H9 (cell line): ENCODE data around the gene NUDT14. TPM values are rescaled to one million over a fixed set of nuclear protein-coding genes. Genes with fewer than 3 reads are reported as not detected.
A peak's percentile ranks its signal among the peaks of the same experiment; 100 is the strongest.

ENCODE experiments used
- DNase-seq: peaks from one replicate; pipeline ENCODE4 v3.0.0-alpha.2; 2017
- H2AFZ ChIP-seq: one replicate; pipeline ENCODE4 v1.6.1; 2013; ENCODE audit warnings: mild to moderate bottlenecking, low read length, control low read depth, moderate library complexity
- H2AK5ac ChIP-seq: 2 replicates; pipeline ENCODE4 v1.6.1; 2013; ENCODE audit warnings: low read length, control low read depth, mixed read lengths; ENCODE audit not compliant: insufficient read length
- H2BK120ac ChIP-seq: one replicate; pipeline ENCODE4 v1.6.1; 2013; ENCODE audit warnings: low read depth, mild to moderate bottlenecking, low read length, control low read depth, inconsistent platforms; ENCODE audit not compliant: poor library complexity, severe bottlenecking
- H2BK12ac ChIP-seq: 2 replicates; pipeline ENCODE4 v1.6.1; 2013; ENCODE audit warnings: low read length, control low read depth, mixed read lengths, low read depth; ENCODE audit not compliant: insufficient read length
- H2BK15ac ChIP-seq: 2 replicates; pipeline ENCODE4 v1.6.1; 2013; ENCODE audit warnings: low read depth, low read length, control low read depth
- H2BK20ac ChIP-seq: one replicate; pipeline ENCODE4 v1.6.1; 2013; ENCODE audit warnings: low read depth, mild to moderate bottlenecking, low read length, control low read depth, inconsistent platforms; ENCODE audit not compliant: poor library complexity, severe bottlenecking
- H2BK5ac ChIP-seq: 2 replicates; pipeline ENCODE4 v1.6.1; 2013; ENCODE audit warnings: low read length, control low read depth, mixed read lengths; ENCODE audit not compliant: insufficient read length
- H3K14ac ChIP-seq: 2 replicates; pipeline ENCODE4 v1.6.1; 2013; ENCODE audit warnings: low read length, control low read depth; ENCODE audit not compliant: insufficient read depth
- H3K18ac ChIP-seq: 2 replicates; pipeline ENCODE4 v1.6.1; 2013; ENCODE audit warnings: low read depth, mild to moderate bottlenecking, mixed read lengths, low read length, control low read depth; ENCODE audit not compliant: insufficient read length
- H3K23ac ChIP-seq: 2 replicates; pipeline ENCODE4 v1.6.1; 2013; ENCODE audit warnings: low read length, control low read depth, mixed read lengths, low read depth; ENCODE audit not compliant: insufficient read length
- H3K23me2 ChIP-seq: 2 replicates; pipeline ENCODE4 v1.6.1; 2013; ENCODE audit warnings: low read depth, mild to moderate bottlenecking, mixed read lengths, low read length, control low read depth; ENCODE audit not compliant: insufficient read length, poor library complexity, severe bottlenecking
- H3K27ac ChIP-seq: 2 replicates; pipeline ENCODE4 v1.5.1; 2013; ENCODE audit warnings: low read length, control low read depth, mixed read lengths, low read depth; ENCODE audit not compliant: insufficient read length
- H3K27me3 ChIP-seq: 2 replicates; pipeline ENCODE4 v1.6.1; 2013; ENCODE audit warnings: low read length, control low read depth, inconsistent platforms; ENCODE audit not compliant: insufficient read depth
- H3K4ac ChIP-seq: 2 replicates; pipeline ENCODE4 v1.6.1; 2013; ENCODE audit warnings: low read depth, mild to moderate bottlenecking, control low read depth, inconsistent platforms, low read length, moderate library complexity
- H3K4me1 ChIP-seq: 2 replicates; pipeline ENCODE4 v1.6.1; 2013; ENCODE audit warnings: low read length, control low read depth, inconsistent platforms; ENCODE audit not compliant: insufficient read depth
- H3K4me2 ChIP-seq: 2 replicates; pipeline ENCODE4 v1.6.1; 2013; ENCODE audit warnings: low read length, control low read depth, mixed read lengths; ENCODE audit not compliant: insufficient read length, insufficient read depth
- H3K56ac ChIP-seq: 2 replicates; pipeline ENCODE4 v1.6.1; 2013; ENCODE audit warnings: low read depth, mild to moderate bottlenecking, mixed read lengths, low read length, control low read depth; ENCODE audit not compliant: insufficient read length
- H3K79me1 ChIP-seq: 2 replicates; pipeline ENCODE4 v1.6.1; 2013; ENCODE audit warnings: low read depth, mild to moderate bottlenecking, moderate library complexity, low read length, control low read depth, inconsistent platforms; ENCODE audit not compliant: insufficient read depth, poor library complexity, severe bottlenecking
- H3K79me2 ChIP-seq: 2 replicates; pipeline ENCODE4 v1.6.1; 2013; ENCODE audit warnings: low read length, control low read depth, inconsistent platforms; ENCODE audit not compliant: insufficient read depth
- H3K9ac ChIP-seq: 2 replicates; pipeline ENCODE4 v1.6.1; 2013; ENCODE audit warnings: low read length, control low read depth, mixed read lengths; ENCODE audit not compliant: insufficient read length; ENCODE audit errors: extremely low read depth
- H3K9me3 ChIP-seq: one replicate; pipeline ENCODE4 v1.6.1; 2013; ENCODE audit warnings: low read depth, low read length, inconsistent platforms; ENCODE audit not compliant: control insufficient read depth
- H3T11ph ChIP-seq: one replicate; pipeline ENCODE4 v1.6.1; 2013; ENCODE audit warnings: mild to moderate bottlenecking, low read length, control low read depth, inconsistent platforms
- H4K20me1 ChIP-seq: one replicate; pipeline ENCODE4 v1.6.1; 2013; ENCODE audit not compliant: control insufficient read depth, insufficient read length, insufficient read depth
- H4K5ac ChIP-seq: 2 replicates; pipeline ENCODE4 v1.6.1; 2013; ENCODE audit warnings: low read depth, mild to moderate bottlenecking, mixed read lengths, low read length, control low read depth; ENCODE audit not compliant: insufficient read length
- H4K8ac ChIP-seq: replicated peaks from 2 replicates; pipeline ENCODE4 v1.6.1; 2013; ENCODE audit warnings: low read length, control low read depth, mixed read lengths, low read depth; ENCODE audit not compliant: insufficient read length
- H4K91ac ChIP-seq: 2 replicates; pipeline ENCODE4 v1.6.1; 2013; ENCODE audit warnings: low read depth, mild to moderate bottlenecking, moderate library complexity, mixed read lengths, low read length, control low read depth; ENCODE audit not compliant: insufficient read length
- H3K27ac Mint-ChIP-seq, 3 experiments: 2 replicates in 2 of 3; 3 replicates in 1 of 3; pipeline ENCODE4 v1.8.0; 2020 to 2021; ENCODE audit warnings: mixed read lengths in 3 of 3, mild to moderate bottlenecking in 1 of 3, moderate library complexity in 1 of 3
- H3K27me3 Mint-ChIP-seq: 2 replicates; pipeline ENCODE4 v1.8.0; 2021; ENCODE audit warnings: low read depth, mild to moderate bottlenecking, moderate library complexity, mixed read lengths
- H3K36me3 Mint-ChIP-seq, 3 experiments: 2 replicates in 2 of 3; 3 replicates in 1 of 3; pipeline ENCODE4 v1.8.0; 2020 to 2021; ENCODE audit warnings: low read depth in 3 of 3, mixed read lengths in 3 of 3; ENCODE audit not compliant: insufficient read depth in 1 of 3
- H3K4me1 Mint-ChIP-seq, 2 experiments: 2 replicates each; pipeline ENCODE4 v1.8.0; 2020; ENCODE audit warnings: mixed read lengths in 2 of 2
- H3K4me3 Mint-ChIP-seq, 2 experiments: 2 replicates in 1 of 2; 3 replicates in 1 of 2; pipeline ENCODE4 v1.8.0; 2020 to 2021; ENCODE audit warnings: mild to moderate bottlenecking in 2 of 2, mixed read lengths in 2 of 2, moderate library complexity in 1 of 2
- H3K9me3 Mint-ChIP-seq, 2 experiments: 2 replicates in 1 of 2; 3 replicates in 1 of 2; pipeline ENCODE4 v1.8.0; 2020; ENCODE audit warnings: mild to moderate bottlenecking in 2 of 2, mixed read lengths in 2 of 2, moderate library complexity in 1 of 2
- CTCF ChIP-seq: fragments of 200-600 bp; sonication (generic); conservative IDR thresholded peaks from 3 replicates; pipeline ENCODE4 v1.8.0; 2021; ENCODE audit warnings: antibody characterized with exemption, mild to moderate bottlenecking
- WGBS: extraction: QIAGEN DNeasy Blood & Tissue Kit; methylation state at CpG from one replicate; pipeline ENCODE4 v1.1.7; 2013; ENCODE audit warnings: missing lambda C conversion rate, low lambda C conversion rate, mixed read lengths; ENCODE audit not compliant: insufficient read length; ENCODE audit errors: extremely low coverage; 5-methylcytosine and 5-hydroxymethylcytosine counted together
- total RNA-seq: library from RNA; stranded (reverse); gene quantifications from 2 replicates; pipeline ENCODE4 v1.2.1, GENCODE V29; 2021

Gene NUDT14
- total RNA-seq, 1 experiment from 2014 or later: 41.1 TPM

GRCh38 chr14:105173145-105173544 is 8.0 kb downstream of the NUDT14 start:
- Histone ChIP-seq H3K79me2 (no peaks in the 10 kb centered on the region), H3K23ac (no peak overlapping the region), H2BK5ac (no peak overlapping the region), H3K27ac (no peak overlapping the region), H3K4me2 (no peak overlapping the region), H2BK12ac (no peak overlapping the region), H2AK5ac (no peak overlapping the region), H3K14ac (no peak overlapping the region), H4K20me1 (no peaks in the 10 kb centered on the region), H2BK120ac (no peak overlapping the region), H3K79me1 (no peaks in the 10 kb centered on the region), H3K4ac (no peak overlapping the region), H3K18ac (no peak overlapping the region), H4K8ac (no peak overlapping the region), H3K27me3 (no peaks in the 10 kb centered on the region; the same call in 1 of the 2 replicates), H4K5ac (no peak overlapping the region), H2BK20ac (no peak overlapping the region), H3K23me2 (no peaks in the 10 kb centered on the region), H3T11ph (no peak overlapping the region), H3K4me1 (no peaks in the 10 kb centered on the region), H4K91ac (no peak overlapping the region), H2BK15ac (no peak overlapping the region), H3K9ac (no peak overlapping the region), H3K56ac (no peak overlapping the region), H2AFZ (no peak overlapping the region), H3K9me3 (no peaks in the 10 kb centered on the region)
- TF ChIP-seq CTCF: no peak
- H3K36me3 Mint-ChIP-seq: no peaks in the 10 kb centered on the region
- WGBS: no CpG with 5 or more reads among the region's 13 CpGs
- H3K4me3 Mint-ChIP-seq: no peak overlapping the region
- no peaks in the 10 kb centered on the region for H3K9me3 Mint-ChIP-seq
- peak overlapping the region in 1 of 3 experiments; percentile 11; a peak in 1 of 7 replicates for H3K27ac Mint-ChIP-seq
- DNase-seq: no peak
- H3K4me1 Mint-ChIP-seq: peaks cover 10 to 14% of the 10 kb centered on the region in 2 experiments
- H3K27me3 Mint-ChIP-seq: peaks cover 13% of the 10 kb centered on the region
